Esophagus squamous epithelium (tissue), 5 donors: Measurements from ENCODE around the gene CCSER1. TPM values are rescaled to one million over a fixed set of nuclear protein-coding genes. Genes with fewer than 3 reads are reported as not detected.

Source experiments
- DNase-seq: peaks from one replicate; lab custom pipeline; 2025; lab: John Stamatoyannopoulos, UW
- H3K27ac ChIP-seq, 4 donors: fragments of 200-600 bp; sonication (generic); one replicate each; pipeline ENCODE4 v1.5.1; 2016 to 2019; ENCODE audit warnings: mild to moderate bottlenecking in 1 of 4
- H3K27me3 ChIP-seq, 4 donors: fragments of 200-600 bp; sonication (generic); 1 replicate in 3 of 4; 2 replicates in 1 of 4; pipeline versions ENCODE4 v1.5.1 to v1.6.0; 2017 to 2021; ENCODE audit warnings: antibody characterized with exemption in 1 of 4
- H3K36me3 ChIP-seq, 3 donors: fragments of 200-600 bp; sonication (generic); one replicate each; pipeline ENCODE4 v1.5.1; 2016 to 2019
- H3K4me1 ChIP-seq, 3 donors: fragments of 200-600 bp; sonication (generic); one replicate each; pipeline ENCODE4 v1.5.1; 2017 to 2019
- H3K4me3 ChIP-seq, 4 donors: fragments of 200-600 bp; sonication (generic); 1 replicate in 3 of 4; 2 replicates in 1 of 4; pipeline ENCODE4 v1.5.1; 2016 to 2019; ENCODE audit warnings: mild to moderate bottlenecking in 2 of 4, moderate library complexity in 1 of 4
- H3K9me3 ChIP-seq, 3 donors: fragments of 200-600 bp; sonication (generic); one replicate each; pipeline ENCODE4 v1.5.1; 2016 to 2019
- CTCF ChIP-seq, 6 experiments: fragments of 450-650 bp in 4 of 6; fragments of 200-600 bp in 2 of 6; sonication (generic) in 2 of 6; IDR thresholded peaks; one replicate each; pipeline ENCODE4 v1.5.1; 2016 to 2019; ENCODE audit warnings: antibody characterized with exemption in 6 of 6, mild to moderate bottlenecking in 4 of 6, moderate library complexity in 4 of 6
- POLR2A ChIP-seq, 4 donors: fragments of 450-650 bp; IDR thresholded peaks; one replicate each; pipeline ENCODE4 v1.6.1; 2017; ENCODE audit warnings: antibody characterized with exemption in 4 of 4, mild to moderate bottlenecking in 4 of 4, moderate library complexity in 3 of 4
- WGBS, 2 donors: methylation state at CpG; one replicate each; pipeline ENCODE4 v1.1.5; 2018; 5-methylcytosine and 5-hydroxymethylcytosine counted together
- intact Hi-C: fragments of 100-400 bp; cut with DNase I; formaldehyde crosslinking; loops from one replicate; pipeline ENCODE4 v1.15.0; 2022
- total RNA-seq, 4 donors: library from RNA; depleted of rRNA; stranded (reverse); fragments of >200 nt; gene quantifications; one replicate each; pipeline ENCODE4 v1.1.0, GENCODE V29; 2016
- donor health status: DM: yes; HTN: yes; CAD: no.

The CCSER1 gene
- total RNA-seq, 4 donors from 2014 or later = 1.2 to 12.4 (median 2.2) TPM

DNA sequence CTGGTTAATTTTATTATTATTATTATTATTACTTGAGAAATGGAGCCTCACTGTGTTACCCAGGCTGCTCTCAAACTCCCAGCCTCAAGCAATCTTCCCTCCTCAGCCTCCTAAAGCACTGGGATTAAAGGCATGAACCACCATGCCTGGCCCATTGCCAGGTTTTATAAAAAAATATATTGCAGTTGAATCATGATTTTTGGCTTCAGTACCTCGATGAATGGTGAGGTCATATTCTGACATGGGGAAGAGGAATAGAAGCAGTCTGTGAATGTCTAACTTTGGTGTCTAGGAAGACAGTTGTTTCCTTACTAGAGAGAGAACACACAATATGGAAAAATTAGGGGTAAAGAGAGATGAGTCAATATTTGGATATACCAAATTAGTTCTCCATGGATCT is 32.0 kb downstream of the CCSER1 start:
- no peak for DNase-seq
- no peaks in the 10 kb centered on the region for H3K9me3 ChIP-seq
- no peak overlapping the region for H3K4me3 ChIP-seq
- no peaks in the 10 kb centered on the region for H3K36me3 ChIP-seq
- no peak overlapping the region for H3K27ac ChIP-seq
- no peak for TF ChIP-seq CTCF (IDR thresholded peaks at IDR 0.05)
- no peak for TF ChIP-seq POLR2A (IDR thresholded peaks at IDR 0.05)
- WGBS, 2 donors = 0 to 46% methylated on average over 1 of the region's 1 CpG
- intact Hi-C loops = no loop called here
- no peaks in the 10 kb centered on the region for H3K4me1 ChIP-seq
- no peaks in the 10 kb centered on the region for H3K27me3 ChIP-seq

GRCh38 chr4:90160044-90160443 is 32.9 kb downstream of the CCSER1 start:
- DNase-seq = no peak
- Histone ChIP-seq H3K4me1 (no peaks in the 10 kb centered on the region), H3K9me3 (no peaks in the 10 kb centered on the region), H3K27me3 (no peaks in the 10 kb centered on the region), H3K27ac (no peak overlapping the region), H3K4me3 (no peak overlapping the region), H3K36me3 (no peaks in the 10 kb centered on the region)
- intact Hi-C loops = no loop called here
- TF ChIP-seq POLR2A (IDR thresholded peaks at IDR 0.05) (no peak), CTCF (IDR thresholded peaks at IDR 0.05) (no peak)
- WGBS, 2 donors = 0 to 62% methylated on average over 1 of the region's 1 CpG

DNA sequence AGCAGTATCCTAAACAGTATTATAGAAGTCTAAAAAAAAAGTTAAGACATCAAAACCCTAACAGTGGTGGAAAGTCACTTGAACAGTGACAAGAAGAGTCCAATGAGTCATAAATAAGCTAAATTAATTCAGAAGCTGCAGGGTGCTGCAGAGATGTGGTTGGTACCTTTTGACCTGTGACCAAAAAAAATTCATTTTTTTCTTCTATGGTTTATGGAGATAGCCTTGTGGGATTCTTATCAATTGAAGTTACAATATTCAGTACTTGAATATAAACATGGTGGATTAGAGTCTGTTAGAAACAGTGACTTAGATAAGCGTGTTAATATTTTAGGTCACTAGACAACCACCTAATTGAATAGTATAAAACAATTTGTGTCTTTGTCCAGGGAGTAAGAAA is 35.4 kb downstream of the CCSER1 start:
- no peaks in the 10 kb centered on the region for H3K4me1 ChIP-seq
- H3K36me3 ChIP-seq = no peaks in the 10 kb centered on the region
- no peak overlapping the region for H3K27ac ChIP-seq
- no peak overlapping the region for H3K4me3 ChIP-seq
- H3K27me3 ChIP-seq = no peaks in the 10 kb centered on the region
- TF ChIP-seq CTCF (IDR thresholded peaks at IDR 0.05) = no peak
- TF ChIP-seq POLR2A (IDR thresholded peaks at IDR 0.05) = no peak
- H3K9me3 ChIP-seq = no peaks in the 10 kb centered on the region
- intact Hi-C loops = no loop called here
- DNase-seq = no peak
- WGBS, 2 donors = 81 to 83% methylated on average over 1 of the region's 1 CpG

- H3K9me3 ChIP-seq = no peaks in the 10 kb centered on the region
- no peak overlapping the region for H3K27ac ChIP-seq
- H3K4me3 ChIP-seq = no peak overlapping the region
- DNase-seq = no peak
- intact Hi-C loops = no loop called here
- 78 to 88% methylated on average over 1 of the region's 1 CpG for WGBS, 2 donors
- TF ChIP-seq POLR2A (IDR thresholded peaks at IDR 0.05) (no peak), CTCF (IDR thresholded peaks at IDR 0.05) (no peak)
- no peaks in the 10 kb centered on the region for H3K36me3 ChIP-seq
- H3K4me1 ChIP-seq = no peaks in the 10 kb centered on the region
- H3K27me3 ChIP-seq = no peaks in the 10 kb centered on the region
Observed at GRCh38 chr4:90163872-90164271, 36.7 kb downstream of the CCSER1 start.

GRCh38 chr4:90165883-90166282 is 38.7 kb downstream of the CCSER1 start:
- no peaks in the 10 kb centered on the region for H3K4me1 ChIP-seq
- H3K9me3 ChIP-seq = no peaks in the 10 kb centered on the region
- 70 to 86% methylated on average over 5 of the region's 5 CpGs for WGBS, 2 donors
- no peak for TF ChIP-seq CTCF (IDR thresholded peaks at IDR 0.05)
- TF ChIP-seq POLR2A (IDR thresholded peaks at IDR 0.05) = no peak
- H3K27me3 ChIP-seq = no peaks in the 10 kb centered on the region
- H3K27ac ChIP-seq = no peak overlapping the region
- no peaks in the 10 kb centered on the region for H3K36me3 ChIP-seq
- no peak overlapping the region for H3K4me3 ChIP-seq
- no peak for DNase-seq
- intact Hi-C loops = no loop called here
